Tibial artery (tissue), 4 donors: ENCODE measurements around the gene PPOX.

ENCODE experiments used
- DNase-seq, 2 donors: peaks; one replicate each; pipeline ENCODE4 v3.0.0-alpha.2; 2019
- H3K27ac ChIP-seq, 2 donors: fragments of 200-600 bp; sonication (generic) in 1 of 2; 1 replicate in 1 of 2; 2 replicates in 1 of 2; pipeline ENCODE4 v1.5.1; 2018 to 2019; ENCODE audit warnings: mild to moderate bottlenecking in 1 of 2
- H3K27me3 ChIP-seq, 2 donors: fragments of 200-600 bp; sonication (generic) in 1 of 2; one replicate each; pipeline versions ENCODE4 v1.5.1 to v1.6.0; 2016 to 2019
- H3K36me3 ChIP-seq, 3 donors: fragments of 200-600 bp; sonication (generic) in 2 of 3; one replicate each; pipeline ENCODE4 v1.5.1; 2016 to 2019; ENCODE audit warnings: mild to moderate bottlenecking in 2 of 3
- H3K4me1 ChIP-seq, 4 donors: fragments of 200-600 bp; sonication (generic) in 2 of 4; 1 replicate in 3 of 4; 2 replicates in 1 of 4; pipeline ENCODE4 v1.5.1; 2016 to 2019
- H3K4me3 ChIP-seq, 2 donors: fragments of 200-600 bp; sonication (generic) in 1 of 2; 1 replicate in 1 of 2; 2 replicates in 1 of 2; pipeline ENCODE4 v1.5.1; 2018 to 2019; ENCODE audit warnings: mild to moderate bottlenecking in 2 of 2
- H3K9me3 ChIP-seq, 3 donors: fragments of 200-600 bp; sonication (generic) in 1 of 3; one replicate each; pipeline ENCODE4 v1.5.1; 2016 to 2019
- intact Hi-C: fragments of 100-400 bp; cut with DNase I; formaldehyde crosslinking; loops from one replicate; pipeline ENCODE4 v1.15.0; 2023; ENCODE audit warnings: low total_unique reads
- TF ChIP-seq, protein P1 (sequence below), 2 experiments: fragments of 200-600 bp in 1 of 2; fragments of 450-650 bp in 1 of 2; IDR thresholded peaks; one replicate each; pipeline ENCODE4 v1.5.1; 2017 to 2019; ENCODE audit warnings: antibody characterized with exemption in 2 of 2, mild to moderate bottlenecking in 1 of 2, moderate library complexity in 1 of 2

The PPOX gene

GRCh38 chr1:161172776-161173376 lies 6.7 kb downstream of the PPOX start:
- Histone ChIP-seq H3K4me3 (no peak overlapping the region), H3K36me3 (peaks cover 20 to 75% (median 40%) of the 10 kb centered on the region in 3 donors), H3K27ac (peak overlapping the region; percentile 38 to 47), H3K4me1 (peaks cover 0 to 45% (median 27%) of the 10 kb centered on the region in 4 donors), H3K9me3 (no peaks in the 10 kb centered on the region), H3K27me3 (no peaks in the 10 kb centered on the region)
- intact Hi-C loops: no loop called here
- DNase-seq: peak in 1 of 2 donors; percentile 64
- TF ChIP-seq, protein P1, sequence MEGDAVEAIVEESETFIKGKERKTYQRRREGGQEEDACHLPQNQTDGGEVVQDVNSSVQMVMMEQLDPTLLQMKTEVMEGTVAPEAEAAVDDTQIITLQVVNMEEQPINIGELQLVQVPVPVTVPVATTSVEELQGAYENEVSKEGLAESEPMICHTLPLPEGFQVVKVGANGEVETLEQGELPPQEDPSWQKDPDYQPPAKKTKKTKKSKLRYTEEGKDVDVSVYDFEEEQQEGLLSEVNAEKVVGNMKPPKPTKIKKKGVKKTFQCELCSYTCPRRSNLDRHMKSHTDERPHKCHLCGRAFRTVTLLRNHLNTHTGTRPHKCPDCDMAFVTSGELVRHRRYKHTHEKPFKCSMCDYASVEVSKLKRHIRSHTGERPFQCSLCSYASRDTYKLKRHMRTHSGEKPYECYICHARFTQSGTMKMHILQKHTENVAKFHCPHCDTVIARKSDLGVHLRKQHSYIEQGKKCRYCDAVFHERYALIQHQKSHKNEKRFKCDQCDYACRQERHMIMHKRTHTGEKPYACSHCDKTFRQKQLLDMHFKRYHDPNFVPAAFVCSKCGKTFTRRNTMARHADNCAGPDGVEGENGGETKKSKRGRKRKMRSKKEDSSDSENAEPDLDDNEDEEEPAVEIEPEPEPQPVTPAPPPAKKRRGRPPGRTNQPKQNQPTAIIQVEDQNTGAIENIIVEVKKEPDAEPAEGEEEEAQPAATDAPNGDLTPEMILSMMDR (IDR thresholded peaks at IDR 0.05): no peak

DNA sequence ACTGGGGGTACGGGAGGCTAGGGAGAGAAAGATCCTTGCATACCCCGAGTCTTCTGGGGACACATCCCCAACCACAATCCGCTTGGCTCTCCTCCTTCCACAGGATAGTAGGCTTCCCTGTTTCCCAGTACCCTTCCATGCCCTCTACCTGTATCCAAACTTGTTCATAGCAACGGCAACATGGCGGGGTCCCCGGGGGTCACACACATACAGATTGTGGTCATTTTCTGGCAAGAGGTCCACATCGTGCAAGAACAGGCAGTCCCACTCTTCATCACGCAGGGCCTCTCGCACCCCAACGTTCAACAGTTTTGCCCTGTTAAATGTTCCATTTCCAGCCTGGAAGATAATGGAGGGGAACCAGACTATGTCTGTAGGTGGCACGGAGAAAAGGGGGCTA lies 7.5 kb downstream of the PPOX start:
- TF ChIP-seq, protein P1 (IDR thresholded peaks at IDR 0.05): no peak
- H3K4me1 ChIP-seq: peaks cover 0 to 46% (median 25%) of the 10 kb centered on the region in 4 donors
- no peak overlapping the region for H3K4me3 ChIP-seq
- intact Hi-C loops: no loop called here
- H3K27me3 ChIP-seq: no peaks in the 10 kb centered on the region
- no peak for DNase-seq
- peak overlapping the region; percentile 38 to 47 for H3K27ac ChIP-seq
- H3K9me3 ChIP-seq: no peaks in the 10 kb centered on the region
- peaks cover 20 to 71% (median 40%) of the 10 kb centered on the region in 3 donors for H3K36me3 ChIP-seq

- intact Hi-C loops: no loop called here
- H3K4me1 ChIP-seq: peaks cover 0 to 46% (median 25%) of the 10 kb centered on the region in 4 donors
- H3K27ac ChIP-seq: no peak overlapping the region
- DNase-seq: no peak
- peaks cover 20 to 59% (median 34%) of the 10 kb centered on the region in 3 donors for H3K36me3 ChIP-seq
- no peaks in the 10 kb centered on the region for H3K27me3 ChIP-seq
- no peak overlapping the region for H3K4me3 ChIP-seq
- no peaks in the 10 kb centered on the region for H3K9me3 ChIP-seq
- TF ChIP-seq, protein P1 (IDR thresholded peaks at IDR 0.05): no peak
Measured at GRCh38 chr1:161174911-161175310, 8.7 kb downstream of the PPOX start.

GRCh38 chr1:161175771-161176453 lies 9.7 kb downstream of the PPOX start:
- peak overlapping the region; percentile 89 to 94 for H3K27ac ChIP-seq
- H3K9me3 ChIP-seq: no peaks in the 10 kb centered on the region
- peaks cover 20 to 49% (median 24%) of the 10 kb centered on the region in 3 donors for H3K36me3 ChIP-seq
- TF ChIP-seq, protein P1 (IDR thresholded peaks at IDR 0.05): no peak
- no peaks in the 10 kb centered on the region for H3K27me3 ChIP-seq
- DNase-seq: no peak
- H3K4me1 ChIP-seq: peaks cover 0 to 46% (median 25%) of the 10 kb centered on the region in 4 donors
- intact Hi-C loops: no loop called here
- H3K4me3 ChIP-seq: peak overlapping the region; percentile 66 to 81

GRCh38 chr1:161176468-161177111 lies 10.4 kb downstream of the PPOX start:
- TF ChIP-seq, protein P1 (IDR thresholded peaks at IDR 0.05): no peak
- no peak for DNase-seq
- H3K4me1 ChIP-seq: peaks cover 0 to 40% (median 25%) of the 10 kb centered on the region in 4 donors
- intact Hi-C loops: no loop called here
- H3K27ac ChIP-seq: peak overlapping the region; percentile 89 to 94
- H3K4me3 ChIP-seq: peak overlapping the region; percentile 66 to 81
- H3K27me3 ChIP-seq: no peaks in the 10 kb centered on the region
- H3K9me3 ChIP-seq: no peaks in the 10 kb centered on the region
- peaks cover 15 to 43% (median 17%) of the 10 kb centered on the region in 3 donors for H3K36me3 ChIP-seq
